Left colon (tissue), 2 donors: ENCODE data around the gene CAMK2A. TPM values are rescaled to one million over a fixed set of nuclear protein-coding genes. Genes with fewer than 3 reads are reported as not detected.
"Not testable (repeated sequence)": the region's sequence is repeated elsewhere in the genome, so short reads cannot be mapped to it uniquely, and the experiment has no call there.

Experiments used
- ATAC-seq: fragments of 200-7000 bp; cut with Tn5 transposase; one replicate; pipeline ENCODE4 v1.9.1; 2020; ENCODE audit warnings: mild to moderate bottlenecking, moderate library complexity
- DNase-seq, 2 donors: peaks; one replicate each; pipeline ENCODE4 v3.0.0-alpha.2; 2020
- intact Hi-C, 2 donors: fragments of 100-400 bp; cut with DNase I in 1 of 2; cut with micrococcal nuclease in 1 of 2; formaldehyde crosslinking; loops; one replicate each; pipeline versions ENCODE4 v1.11.2 to v1.14.0; 2022; cut with DNase I, micrococcal nuclease
- total RNA-seq, 2 donors: library from RNA; stranded (reverse); fragmentation: NEBNext Ultra II Directional; extraction: Animal tissue kit (Norgen Biotek cat#: 25700); gene quantifications; one replicate each; pipeline ENCODE4 v1.2.1, GENCODE V29; 2021
- donor health status: DM: no; HTN: no; CAD: no.
- donor health status: DM: yes; HTN: yes; CAD: no.

Gene CAMK2A
- total RNA-seq, 2 donors from 2014 or later: 0.17 to 0.21 TPM

DNA sequence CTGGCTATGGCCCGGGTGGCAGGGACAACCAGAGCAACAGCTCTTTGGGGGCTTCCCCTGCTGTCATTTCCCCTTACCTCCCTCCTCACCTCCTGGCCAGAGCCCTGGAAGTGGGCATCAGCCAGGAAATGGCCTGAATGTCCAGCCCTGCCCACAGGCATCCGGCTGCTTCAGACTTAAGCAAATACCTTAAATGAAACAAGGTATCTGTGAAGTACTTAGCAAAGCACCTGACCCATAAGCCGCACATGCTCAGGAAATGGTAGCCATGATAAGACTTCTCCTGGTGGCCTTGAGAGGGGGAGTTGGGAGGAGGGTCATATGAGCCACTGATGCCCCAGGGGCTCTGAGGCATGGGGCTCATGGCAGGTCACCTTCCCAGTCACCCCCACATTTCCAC, 43.8 kb downstream of the CAMK2A start:
- DNase-seq: no peak
- intact Hi-C loops: no loop called here
- ATAC-seq: no peak

DNA sequence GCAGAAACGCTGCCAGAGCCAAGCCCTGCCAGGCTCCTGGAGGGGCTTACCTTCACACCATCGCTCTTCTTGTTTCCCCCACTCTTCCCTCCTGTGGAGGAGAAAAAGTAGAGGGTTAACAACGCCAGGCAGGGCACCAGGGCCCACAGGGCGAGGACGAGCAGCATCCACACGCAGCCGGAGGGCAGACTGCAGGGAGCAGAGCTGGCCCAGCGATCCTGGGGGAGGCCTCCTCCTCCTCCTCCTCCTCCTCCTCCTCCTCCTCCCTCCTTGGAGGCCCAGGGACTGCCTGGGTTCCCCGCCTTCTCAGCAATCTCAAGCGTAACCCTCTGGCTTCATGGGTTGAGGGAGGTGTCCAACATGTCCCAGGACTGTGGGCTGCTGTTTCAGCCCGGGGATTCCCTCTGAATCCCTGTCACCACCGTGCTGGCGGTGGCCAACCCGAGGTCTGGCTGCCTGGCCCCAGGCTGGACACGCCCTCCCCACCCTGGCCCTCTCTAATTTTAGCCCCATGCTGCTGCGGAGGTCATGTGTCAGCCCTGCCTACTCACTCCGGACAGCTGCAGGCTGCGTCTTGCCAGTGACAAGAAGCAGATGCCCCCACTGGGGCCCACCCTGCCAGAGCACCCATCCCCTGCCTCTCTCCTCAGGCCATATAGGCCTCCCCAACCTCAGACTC, 44.3 kb downstream of the CAMK2A start:
- intact Hi-C loops: no loop called here
- no peak for ATAC-seq
- peak in 1 of 2 donors; percentile 15 for DNase-seq

GRCh38 chr5:150244209-150244608, 45.4 kb downstream of the CAMK2A start:
- DNase-seq (no peak), ATAC-seq (no peak)
- intact Hi-C loops: no loop called here

DNA sequence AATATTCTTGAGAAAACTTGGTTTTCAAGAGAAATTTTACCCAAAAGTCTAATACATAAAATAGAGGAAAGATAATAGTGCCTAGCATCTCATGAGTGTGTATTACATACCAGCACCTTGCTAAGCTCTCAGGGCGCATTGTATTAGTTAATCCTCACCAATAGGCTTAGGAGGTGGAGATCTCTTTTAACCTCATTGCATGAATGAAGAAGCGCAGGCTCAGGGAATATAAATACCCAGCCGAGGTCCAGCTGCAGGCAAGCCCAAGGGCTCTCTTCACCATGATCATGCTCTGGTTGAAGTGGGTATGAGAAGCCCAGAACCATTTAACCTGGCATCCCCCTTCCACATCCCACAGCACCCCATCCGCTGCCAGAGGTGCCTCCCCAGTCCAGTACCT, 46.0 kb downstream of the CAMK2A start:
- DNase-seq: no peak
- ATAC-seq: no peak
- intact Hi-C loops: no loop called here

DNA sequence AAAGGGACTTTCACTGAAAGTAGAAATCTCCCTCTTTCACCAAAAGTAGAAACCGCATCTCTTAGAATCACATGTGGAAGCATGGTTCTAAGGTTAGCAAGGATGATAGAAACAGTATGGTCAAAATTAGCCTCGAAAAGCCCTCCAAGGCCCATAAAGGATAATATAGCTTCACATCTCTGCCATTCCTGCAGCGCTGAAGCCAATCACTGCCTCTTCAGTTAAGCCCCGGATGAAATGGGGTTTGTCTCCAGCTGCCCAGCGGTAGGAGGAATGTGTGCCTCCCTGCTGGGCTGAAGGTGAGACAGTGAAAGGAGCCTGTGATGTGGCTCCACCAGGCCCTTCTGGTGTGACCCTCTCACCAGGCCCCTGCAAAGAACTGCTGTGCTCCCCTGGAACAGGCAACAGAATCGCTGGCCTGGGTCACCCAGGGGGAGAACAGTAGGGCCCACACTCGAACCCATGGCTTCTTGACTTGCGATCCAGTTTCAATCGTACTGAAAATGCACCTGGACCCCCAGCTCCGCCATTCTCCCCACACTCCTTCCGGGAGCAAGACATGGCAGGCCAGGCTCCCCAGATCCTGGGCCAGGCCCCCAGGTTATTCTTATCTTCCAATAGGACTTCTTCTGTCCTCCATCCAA, 47.2 kb downstream of the CAMK2A start:
- intact Hi-C loops: no loop called here
- ATAC-seq (no peak), DNase-seq (no peak)

- DNase-seq: no peak
- intact Hi-C loops: no loop called here
- ATAC-seq: no peak
Measured at GRCh38 chr5:150241298-150242160, 48.0 kb downstream of the CAMK2A start.

GRCh38 chr5:150239794-150240122, 49.8 kb downstream of the CAMK2A start:
- DNase-seq (no peak), ATAC-seq (no peak)
- intact Hi-C loops: no loop called here

DNA sequence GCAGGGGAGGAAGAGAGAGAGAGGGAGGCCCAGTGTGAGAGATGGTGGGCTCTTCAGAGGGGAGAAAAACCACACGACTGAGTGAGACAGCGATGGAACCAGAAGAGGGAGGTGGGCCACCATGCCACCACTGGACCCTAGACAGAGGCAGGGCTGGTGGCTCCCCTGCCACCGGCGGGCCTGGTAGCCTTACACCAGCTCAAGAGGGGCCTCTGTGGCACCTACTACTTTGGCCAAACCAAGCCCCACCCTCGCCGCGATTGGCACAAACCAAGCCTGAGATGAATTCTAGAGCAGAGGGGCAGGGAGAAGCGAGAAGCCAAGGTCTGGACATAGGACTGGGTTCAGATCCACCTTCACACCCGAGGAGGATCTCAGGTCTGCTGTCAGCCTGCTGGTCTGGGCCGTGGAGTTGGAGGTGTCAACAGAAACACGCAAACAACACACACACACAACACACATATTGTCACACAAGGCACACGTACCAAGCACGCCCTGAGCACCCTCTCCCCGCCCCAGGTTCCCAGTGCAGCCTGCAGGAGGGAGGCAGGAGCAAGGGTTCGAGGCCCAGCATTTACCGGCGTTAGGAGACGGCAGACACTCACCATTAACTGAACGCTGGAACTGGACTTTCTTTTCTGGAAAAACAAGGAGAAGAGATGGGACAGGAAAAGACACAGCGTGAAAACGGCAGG, 50.3 kb downstream of the CAMK2A start:
- ATAC-seq: no peak
- intact Hi-C loops: no loop called here

GRCh38 chr5:150238646-150239045, 50.9 kb downstream of the CAMK2A start:
- DNase-seq (no peak), ATAC-seq (no peak)
- intact Hi-C loops: no loop called here

More for the DNA sequence above, 50.3 kb downstream of the CAMK2A start:
- no peak for DNase-seq

DNA sequence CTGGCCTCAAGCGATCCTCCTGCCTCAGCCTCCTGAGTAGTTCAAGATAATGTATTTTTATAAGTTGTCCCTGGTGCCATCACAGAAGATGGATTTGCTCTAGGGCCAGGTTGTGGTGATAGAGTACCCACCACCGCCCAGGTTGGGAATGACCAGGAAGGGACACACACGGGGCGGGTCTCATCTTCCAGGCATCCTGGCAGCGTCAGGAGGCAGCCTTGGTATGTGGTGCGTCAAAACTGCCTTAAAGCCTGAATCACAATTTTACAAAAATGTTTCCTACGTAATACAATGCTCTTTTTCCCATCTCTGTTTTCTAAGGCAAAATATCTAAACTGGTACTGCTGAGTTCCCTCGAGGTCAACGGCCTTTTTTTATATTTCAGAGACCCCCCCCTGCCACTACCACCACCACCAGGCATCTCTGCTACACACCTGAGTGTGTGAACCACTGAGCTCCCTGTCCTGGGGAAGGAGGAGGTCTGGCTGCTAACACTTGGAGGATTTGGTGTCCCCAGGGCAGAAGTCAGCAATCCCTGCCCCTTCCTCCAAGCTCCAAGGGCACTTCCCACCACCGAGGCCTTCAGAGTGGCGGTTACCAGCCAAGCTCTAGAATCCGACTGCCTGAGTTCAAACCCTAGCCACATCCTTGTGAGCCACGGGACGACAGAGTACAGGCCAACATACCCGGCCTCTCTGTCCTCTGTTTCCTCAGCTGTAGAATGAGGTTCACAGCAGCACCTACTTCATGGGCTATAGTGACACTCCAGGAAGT, 52.4 kb downstream of the CAMK2A start:
- ATAC-seq (no peak), DNase-seq (no peak)
- intact Hi-C loops: no loop called here

- intact Hi-C loops: no loop called here
- no peak for ATAC-seq
- no peak for DNase-seq
Measured at GRCh38 chr5:150236313-150236712, 53.3 kb downstream of the CAMK2A start.

DNA sequence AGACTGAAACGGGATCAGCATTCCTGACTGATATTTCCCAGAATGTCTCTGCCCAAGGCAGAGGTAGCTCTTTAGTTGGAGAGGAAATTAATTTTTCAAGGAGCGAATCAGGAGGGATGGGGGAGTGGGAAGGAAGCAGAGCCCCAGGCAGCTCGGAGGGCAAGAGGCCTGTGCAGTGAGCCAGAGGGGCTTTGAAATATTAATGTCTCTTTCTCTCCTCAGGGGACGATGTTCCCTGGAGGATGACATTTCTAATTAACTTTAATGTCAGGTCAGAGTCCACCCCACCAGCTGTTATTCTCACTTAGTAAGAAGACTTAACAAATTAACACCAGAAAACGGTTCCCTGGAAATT, 54.1 kb downstream of the CAMK2A start:
- intact Hi-C loops: no loop called here
- DNase-seq (no peak), ATAC-seq (no peak)

DNA sequence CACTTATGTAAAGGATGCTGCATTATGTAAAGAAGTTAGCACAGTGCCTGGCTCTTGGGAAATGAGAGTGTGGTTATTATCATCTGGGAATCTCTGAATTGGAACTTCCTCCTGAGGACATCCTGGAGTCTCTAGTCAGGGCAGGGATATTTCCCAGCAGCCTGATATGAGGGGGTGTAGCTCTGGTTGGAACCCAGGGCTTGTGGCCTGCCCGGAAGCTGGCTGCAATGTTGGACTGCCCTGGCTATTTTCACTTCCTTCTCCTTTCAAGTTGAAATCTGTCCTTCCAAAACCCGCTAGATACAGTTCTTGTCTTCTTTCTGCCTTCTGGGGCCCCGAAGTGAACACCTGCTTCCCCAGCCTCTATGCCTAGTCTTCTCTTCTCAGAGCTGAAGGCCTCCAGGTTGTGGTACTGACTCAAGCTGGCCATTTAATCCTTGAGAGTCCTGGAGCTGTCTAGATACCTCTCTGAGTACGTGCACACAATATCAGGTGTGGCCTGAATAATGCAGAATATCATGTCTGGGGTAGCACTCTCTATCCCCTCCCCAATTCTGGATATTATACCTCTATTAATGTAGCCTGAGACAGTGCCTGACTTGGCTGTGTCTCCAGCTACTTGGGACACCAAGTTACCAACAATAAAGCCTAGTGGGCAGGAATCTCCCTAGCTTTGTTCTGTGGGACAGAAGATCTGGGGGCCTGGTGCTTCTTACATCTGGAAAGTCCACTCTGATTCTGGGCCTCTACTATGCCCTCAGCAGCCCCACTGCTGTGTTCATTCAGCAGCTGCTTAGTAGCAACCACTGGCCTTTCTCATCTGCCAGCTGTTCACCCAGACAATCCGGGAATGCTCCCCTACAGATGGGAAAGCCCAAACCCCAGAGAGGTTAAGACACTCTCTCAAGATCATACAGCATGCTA, 54.7 kb downstream of the CAMK2A start:
- intact Hi-C loops: no loop called here
- DNase-seq: no peak
- ATAC-seq: no peak

DNA sequence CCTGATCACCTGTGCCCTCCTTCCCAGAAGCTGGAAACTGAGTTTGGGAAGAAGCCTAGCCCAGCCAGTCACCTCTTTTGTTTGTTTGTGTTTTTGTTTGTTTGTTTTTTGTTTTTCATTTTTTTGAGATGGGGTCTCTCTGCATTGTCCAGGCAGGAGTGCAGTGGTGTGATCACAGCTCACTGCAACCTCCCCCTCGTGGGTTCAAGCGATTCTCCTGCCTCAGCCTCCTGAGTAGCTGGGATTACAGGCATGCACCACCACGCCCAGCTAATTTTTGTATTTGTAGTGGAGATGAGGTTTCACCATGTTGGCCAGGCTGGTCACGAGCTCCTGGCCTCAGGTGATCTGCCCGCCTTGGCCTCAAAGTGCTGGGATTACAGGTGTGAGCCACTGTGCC, 55.9 kb downstream of the CAMK2A start:
- intact Hi-C loops, DNase-seq, ATAC-seq: not testable (repeated sequence)

DNA sequence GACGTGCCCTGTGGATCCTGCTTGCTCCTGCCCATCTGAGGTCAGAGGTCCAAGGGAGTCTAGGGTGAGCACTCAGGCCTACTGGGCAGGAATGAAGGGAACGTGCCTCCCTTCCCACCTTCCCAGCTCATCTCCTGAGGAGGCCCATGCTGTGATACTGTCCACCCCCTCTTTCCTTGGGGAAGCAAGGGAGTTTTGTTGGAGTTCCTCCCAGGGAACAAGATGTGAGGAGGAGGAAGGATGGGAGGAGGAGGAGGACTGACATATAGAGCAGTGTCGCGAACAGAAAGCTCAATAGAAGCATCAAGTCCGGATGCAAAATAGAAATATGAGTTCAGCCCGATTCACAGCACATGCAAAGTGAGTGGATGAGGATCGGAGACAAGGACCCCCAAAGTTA, 58.7 kb downstream of the CAMK2A start:
- DNase-seq (no peak), ATAC-seq (no peak)
- intact Hi-C loops: no loop called here

DNA sequence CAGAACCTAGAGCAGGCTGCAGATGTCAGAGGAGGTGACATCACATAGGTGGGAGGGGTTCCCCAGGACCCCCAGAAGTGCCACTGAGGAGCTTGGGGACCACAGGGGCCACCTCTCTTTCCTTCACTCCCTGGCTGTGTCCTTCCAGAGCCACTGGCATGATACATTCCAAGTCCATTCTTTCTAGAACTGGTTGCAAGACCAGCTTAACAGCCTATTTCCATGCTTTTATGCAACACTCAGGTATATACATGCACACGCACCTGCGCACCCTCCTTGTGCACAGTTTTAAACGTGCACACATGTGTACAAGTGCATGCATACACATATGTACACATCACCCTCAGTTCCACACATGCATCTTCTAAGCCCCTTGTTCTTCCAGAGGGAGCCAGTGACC, 60.0 kb downstream of the CAMK2A start:
- intact Hi-C loops: no loop called here
- DNase-seq (no peak), ATAC-seq (no peak)

DNA sequence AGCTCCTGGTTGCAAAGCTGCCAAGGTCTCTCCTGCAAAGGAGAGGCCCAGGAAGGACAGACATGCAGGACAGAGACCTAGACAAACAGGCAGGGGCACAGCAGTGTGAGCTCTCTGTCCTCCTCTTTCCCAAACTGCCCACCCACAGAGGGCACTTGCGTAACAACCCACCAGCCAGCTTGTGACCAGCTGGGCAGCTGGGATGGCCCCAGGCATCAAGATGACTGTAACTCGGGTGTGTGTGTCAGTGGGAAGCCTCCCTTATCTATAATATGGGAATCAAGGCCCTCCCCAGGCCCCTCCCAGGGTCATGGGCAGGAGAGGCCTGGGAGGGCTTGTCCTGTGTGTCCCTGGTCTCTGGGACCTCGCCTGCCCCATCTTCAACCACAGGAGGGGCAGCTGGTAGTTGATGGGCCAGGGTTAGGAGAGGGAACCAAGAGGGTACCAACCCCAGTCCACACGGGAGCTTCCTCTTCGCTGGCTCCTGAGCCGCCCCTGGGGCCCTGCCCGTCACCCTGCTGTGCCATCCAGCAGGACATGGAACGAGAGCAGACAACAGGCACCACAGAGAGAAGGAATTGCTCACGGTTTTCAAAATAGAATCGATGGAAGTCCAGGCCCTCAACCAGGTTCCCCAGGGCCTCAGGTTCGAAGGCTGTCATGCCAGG, 61.8 kb downstream of the CAMK2A start:
- ATAC-seq: no peak
- no peak for DNase-seq
- intact Hi-C loops: no loop called here
